Measurements from ENCODE around the gene PLEKHN1.

PLEKHN1 gene

GRCh38 chr1:1020000-1020404 lies 53.7 kb downstream of the PLEKHN1 start, which contains the start of gene AGRN:
Gene AGRN (plus strand): TSS chr1:1020120. CDS start chr1:1020173, 53 bp downstream.
- DNase-seq (ENCODE audit: extremely low read depth, low read depth) = no peak
- no peak for TF ChIP-seq CTCF (IDR thresholded peaks at IDR 0.05; ENCODE audit: low read depth, low read length)

- TF ChIP-seq CTCF (IDR thresholded peaks at IDR 0.05; ENCODE audit: low read depth, low read length) = no peak
- no peak for DNase-seq (ENCODE audit: extremely low read depth, low read depth)
These were observed 54.2 kb downstream of the PLEKHN1 start for GRCh38 chr1:1020415-1021009.

- no peak for DNase-seq (ENCODE audit: extremely low read depth, low read depth)
- TF ChIP-seq CTCF (IDR thresholded peaks at IDR 0.05; ENCODE audit: low read depth, low read length) = no peak
These were observed 55.0 kb downstream of the PLEKHN1 start for GRCh38 chr1:1021010-1021919.

GRCh38 chr1:1021920-1022259 lies 55.6 kb downstream of the PLEKHN1 start:
- TF ChIP-seq CTCF (IDR thresholded peaks at IDR 0.05; ENCODE audit: low read depth, low read length) = no peak
- DNase-seq (ENCODE audit: extremely low read depth, low read depth) = no peak

- DNase-seq (ENCODE audit: extremely low read depth, low read depth) = no peak
- no peak for TF ChIP-seq CTCF (IDR thresholded peaks at IDR 0.05; ENCODE audit: low read depth, low read length)
These were observed 56.2 kb downstream of the PLEKHN1 start for GRCh38 chr1:1022302-1023009.

- TF ChIP-seq CTCF (IDR thresholded peaks at IDR 0.05; ENCODE audit: low read depth, low read length) = no peak
- DNase-seq (ENCODE audit: extremely low read depth, low read depth) = no peak
These were observed 57.4 kb downstream of the PLEKHN1 start for GRCh38 chr1:1023700-1024099.
